ENCODE data around the gene CYB5D1. TPM values are rescaled to one million over a fixed set of nuclear protein-coding genes. Genes with fewer than 3 reads are reported as not detected.

CYB5D1 gene
- total RNA-seq, 1 experiment from 2014 or later, result 18.0 TPM

DNA sequence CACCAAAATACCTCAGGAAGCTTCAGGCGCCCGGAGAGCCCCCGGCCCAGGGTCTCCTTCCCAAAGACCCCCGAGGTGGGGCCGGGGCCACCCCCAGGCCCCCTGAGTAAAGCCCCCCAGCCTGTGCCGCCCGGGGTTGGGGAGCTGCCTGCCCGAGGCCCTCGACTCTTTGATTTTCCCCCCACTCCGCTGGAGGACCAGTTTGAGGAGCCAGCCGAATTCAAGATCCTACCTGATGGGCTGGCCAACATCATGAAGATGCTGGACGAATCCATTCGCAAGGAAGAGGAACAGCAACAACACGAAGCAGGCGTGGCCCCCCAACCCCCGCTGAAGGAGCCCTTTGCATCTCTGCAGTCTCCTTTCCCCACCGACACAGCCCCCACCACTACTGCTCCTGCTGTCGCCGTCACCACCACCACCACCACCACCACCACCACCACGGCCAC, 9.6 kb upstream of the CYB5D1 start:
- H4K5ac ChIP-seq (ENCODE audit: insufficient read length, low read depth, low read length), result no peak overlapping the region
- H3K27ac ChIP-seq (ENCODE audit: insufficient read length, low read depth, low read length), result no peak overlapping the region
- TF ChIP-seq, protein P1, sequence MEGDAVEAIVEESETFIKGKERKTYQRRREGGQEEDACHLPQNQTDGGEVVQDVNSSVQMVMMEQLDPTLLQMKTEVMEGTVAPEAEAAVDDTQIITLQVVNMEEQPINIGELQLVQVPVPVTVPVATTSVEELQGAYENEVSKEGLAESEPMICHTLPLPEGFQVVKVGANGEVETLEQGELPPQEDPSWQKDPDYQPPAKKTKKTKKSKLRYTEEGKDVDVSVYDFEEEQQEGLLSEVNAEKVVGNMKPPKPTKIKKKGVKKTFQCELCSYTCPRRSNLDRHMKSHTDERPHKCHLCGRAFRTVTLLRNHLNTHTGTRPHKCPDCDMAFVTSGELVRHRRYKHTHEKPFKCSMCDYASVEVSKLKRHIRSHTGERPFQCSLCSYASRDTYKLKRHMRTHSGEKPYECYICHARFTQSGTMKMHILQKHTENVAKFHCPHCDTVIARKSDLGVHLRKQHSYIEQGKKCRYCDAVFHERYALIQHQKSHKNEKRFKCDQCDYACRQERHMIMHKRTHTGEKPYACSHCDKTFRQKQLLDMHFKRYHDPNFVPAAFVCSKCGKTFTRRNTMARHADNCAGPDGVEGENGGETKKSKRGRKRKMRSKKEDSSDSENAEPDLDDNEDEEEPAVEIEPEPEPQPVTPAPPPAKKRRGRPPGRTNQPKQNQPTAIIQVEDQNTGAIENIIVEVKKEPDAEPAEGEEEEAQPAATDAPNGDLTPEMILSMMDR (conservative IDR thresholded peaks at IDR 0.05), result no peak
- no peak overlapping the region for H2BK15ac ChIP-seq (ENCODE audit: low read depth, low read length)
- H2AK5ac ChIP-seq (ENCODE audit: insufficient read length, low read length), result no peak overlapping the region
- peaks cover 13% of the 10 kb centered on the region; the same call in 1 of the 2 replicates for H3K27me3 ChIP-seq (ENCODE audit: insufficient read depth, low read length)
- H3K4me1 ChIP-seq (ENCODE audit: insufficient read depth, low read length), result no peaks in the 10 kb centered on the region; the same call in 1 of the 2 replicates
- Mint-ChIP-seq H3K27me3 (ENCODE audit: low read depth) (peaks cover 8% of the 10 kb centered on the region), H3K36me3 (ENCODE audit: insufficient read depth in 1 of 3, low read depth in 3 of 3) (peaks cover 2 to 44% (median 40%) of the 10 kb centered on the region in 3 experiments; a peak in 6 of 7 replicates), H3K4me3 (no peak overlapping the region), H3K27ac (no peak overlapping the region), H3K4me1 (peaks cover 8 to 29% of the 10 kb centered on the region in 2 experiments), H3K9me3 (no peaks in the 10 kb centered on the region)
- H3K79me2 ChIP-seq (ENCODE audit: insufficient read depth, low read length), result no peaks in the 10 kb centered on the region
- no peak overlapping the region for H2AFZ ChIP-seq (ENCODE audit: low read length)
- H3K4me2 ChIP-seq (ENCODE audit: insufficient read depth, insufficient read length, low read length), result no peak overlapping the region
- H3T11ph ChIP-seq (ENCODE audit: low read length), result no peak overlapping the region
- H3K56ac ChIP-seq (ENCODE audit: insufficient read length, low read depth, low read length), result no peak overlapping the region
- no peak overlapping the region for H2BK20ac ChIP-seq (ENCODE audit: low read depth, low read length, poor library complexity, severe bottlenecking)
- H3K23me2 ChIP-seq (ENCODE audit: insufficient read length, low read depth, low read length, poor library complexity, severe bottlenecking), result peaks cover 22% of the 10 kb centered on the region
- H2BK12ac ChIP-seq (ENCODE audit: insufficient read length, low read depth, low read length), result no peak overlapping the region
- H3K14ac ChIP-seq (ENCODE audit: insufficient read depth, low read length), result no peak overlapping the region
- no peak overlapping the region for H2BK5ac ChIP-seq (ENCODE audit: insufficient read length, low read length)
- WGBS (ENCODE audit: extremely low coverage, insufficient read length, low lambda C conversion rate), result no CpG with 5 or more reads among the region's 20 CpGs
- no peak overlapping the region for H3K4ac ChIP-seq (ENCODE audit: low read depth, low read length)
- H3K79me1 ChIP-seq (ENCODE audit: insufficient read depth, low read depth, low read length, poor library complexity, severe bottlenecking), result no peaks in the 10 kb centered on the region
- no peak overlapping the region for H2BK120ac ChIP-seq (ENCODE audit: low read depth, low read length, poor library complexity, severe bottlenecking)
- no peak overlapping the region for H4K8ac ChIP-seq (replicated peaks; ENCODE audit: insufficient read length, low read depth, low read length)
- no peaks in the 10 kb centered on the region for H4K20me1 ChIP-seq (ENCODE audit: control insufficient read depth, insufficient read depth, insufficient read length)
- no peak overlapping the region for H3K18ac ChIP-seq (ENCODE audit: insufficient read length, low read depth, low read length)
- no peak overlapping the region for H3K9ac ChIP-seq (ENCODE audit: extremely low read depth, insufficient read length, low read length)
- no peaks in the 10 kb centered on the region for H3K9me3 ChIP-seq (ENCODE audit: control insufficient read depth, low read depth, low read length)
- DNase-seq, result no peak
- no peak overlapping the region for H3K23ac ChIP-seq (ENCODE audit: insufficient read length, low read depth, low read length)
- no peak overlapping the region for H4K91ac ChIP-seq (ENCODE audit: insufficient read length, low read depth, low read length)
